Neuronal stem cell (in vitro differentiated cells): ENCODE data around the gene KIR3DL2.
"Not testable (repeated sequence)": the region's sequence is repeated elsewhere in the genome, so short reads cannot be mapped to it uniquely, and the experiment has no call there.

Experiments used
- DNase-seq: peaks from one replicate; pipeline ENCODE4 v3.0.0-alpha.2; 2013; ENCODE audit warnings: low spot score
- H2AFZ ChIP-seq: one replicate; pipeline ENCODE4 v1.6.1; 2013; ENCODE audit warnings: mild to moderate bottlenecking, low read length, inconsistent platforms
- H2AK5ac ChIP-seq: 2 replicates; pipeline ENCODE4 v1.6.1; 2013; ENCODE audit warnings: low read depth, mild to moderate bottlenecking, inconsistent platforms, low read length, moderate library complexity, mixed read lengths
- H2BK120ac ChIP-seq: 2 replicates; pipeline ENCODE4 v1.6.1; 2013; ENCODE audit warnings: low read depth, mild to moderate bottlenecking, inconsistent platforms, low read length, moderate library complexity, mixed read lengths
- H2BK12ac ChIP-seq: one replicate; pipeline ENCODE4 v1.6.1; 2013; ENCODE audit warnings: low read length, inconsistent platforms
- H2BK15ac ChIP-seq: 2 replicates; pipeline ENCODE4 v1.6.1; 2013; ENCODE audit warnings: mild to moderate bottlenecking, low read length, inconsistent platforms, mixed read lengths
- H2BK5ac ChIP-seq: one replicate; pipeline ENCODE4 v1.6.1; 2013; ENCODE audit warnings: inconsistent platforms, mild to moderate bottlenecking, low read length, moderate library complexity
- H3K14ac ChIP-seq: one replicate; pipeline ENCODE4 v1.6.1; 2013; ENCODE audit warnings: low read length, inconsistent platforms
- H3K18ac ChIP-seq: 2 replicates; pipeline ENCODE4 v1.6.1; 2013; ENCODE audit warnings: low read length, inconsistent platforms
- H3K23ac ChIP-seq: 2 replicates; pipeline ENCODE4 v1.6.1; 2013; ENCODE audit warnings: low read depth, mild to moderate bottlenecking, mixed read lengths, low read length, inconsistent platforms; ENCODE audit not compliant: poor library complexity
- H3K27ac ChIP-seq: replicated peaks from 3 replicates; pipeline ENCODE4 v1.5.1; 2013; ENCODE audit warnings: low read length, inconsistent platforms
- H3K27me3 ChIP-seq, 3 experiments: 2 replicates each; pipeline ENCODE4 v1.6.1; 2013; ENCODE audit warnings: low read length in 3 of 3, mild to moderate bottlenecking in 2 of 3, inconsistent platforms in 1 of 3, low read depth in 1 of 3, mixed read lengths in 1 of 3, moderate library complexity in 1 of 3; ENCODE audit not compliant: control insufficient read depth in 3 of 3, insufficient read depth in 3 of 3
- H3K36me3 ChIP-seq, 2 donors: replicated peaks in 1 of 2; 2 replicates each; pipeline ENCODE4 v1.6.1; 2013; ENCODE audit warnings: low read length in 2 of 2; ENCODE audit not compliant: control insufficient read depth in 2 of 2, insufficient read depth in 2 of 2
- H3K4ac ChIP-seq: 2 replicates; pipeline ENCODE4 v1.6.1; 2013; ENCODE audit warnings: inconsistent platforms, mild to moderate bottlenecking, low read length, moderate library complexity
- H3K4me1 ChIP-seq, 2 donors: 1 replicate in 1 of 2; 2 replicates in 1 of 2; pipeline ENCODE4 v1.6.1; 2013; ENCODE audit warnings: low read length in 2 of 2, low read depth in 1 of 2; ENCODE audit not compliant: control insufficient read depth in 2 of 2, insufficient read depth in 1 of 2
- H3K4me2 ChIP-seq: one replicate; pipeline ENCODE4 v1.6.1; 2013; ENCODE audit warnings: mild to moderate bottlenecking, low read length, inconsistent platforms; ENCODE audit not compliant: insufficient read depth, poor library complexity, severe bottlenecking
- H3K4me3 ChIP-seq, 2 donors: 2 replicates each; pipeline ENCODE4 v1.5.1; 2013; ENCODE audit warnings: low read length in 2 of 2, mild to moderate bottlenecking in 2 of 2, inconsistent platforms in 1 of 2, moderate library complexity in 1 of 2
- H3K79me1 ChIP-seq: one replicate; pipeline ENCODE4 v1.6.1; 2013; ENCODE audit warnings: low read depth, mild to moderate bottlenecking, inconsistent platforms, low read length, moderate library complexity
- H3K9ac ChIP-seq: one replicate; pipeline ENCODE4 v1.6.1; 2013; ENCODE audit warnings: mild to moderate bottlenecking, low read depth, low read length, inconsistent platforms; ENCODE audit not compliant: poor library complexity
- H3K9me3 ChIP-seq, 2 donors: replicated peaks in 1 of 2; 2 replicates each; pipeline versions ENCODE3 to v1.6.1; 2013; ENCODE audit warnings: low read length in 2 of 2, mild to moderate bottlenecking in 2 of 2, inconsistent platforms in 1 of 2, low read depth in 1 of 2, mixed read lengths in 1 of 2, moderate library complexity in 1 of 2; ENCODE audit not compliant: control insufficient read depth in 2 of 2, insufficient read depth in 1 of 2
- H4K8ac ChIP-seq: one replicate; pipeline ENCODE4 v1.6.1; 2013; ENCODE audit warnings: low read depth, mild to moderate bottlenecking, inconsistent platforms, low read length, moderate library complexity
- H4K91ac ChIP-seq: one replicate; pipeline ENCODE4 v1.6.1; 2013; ENCODE audit warnings: low read length, low read depth, mild to moderate bottlenecking, inconsistent platforms; ENCODE audit not compliant: poor library complexity
- WGBS, 2 donors: extraction: QIAGEN DNeasy Blood & Tissue Kit; methylation state at CpG; one replicate each; pipeline ENCODE4 v1.1.7; 2013; ENCODE audit warnings: missing lambda C conversion rate in 2 of 2, mixed read lengths in 1 of 2; ENCODE audit not compliant: insufficient read length in 2 of 2, insufficient replicate concordance in 1 of 2; ENCODE audit errors: extremely low coverage in 2 of 2; 5-methylcytosine and 5-hydroxymethylcytosine counted together

KIR3DL2 gene

DNA sequence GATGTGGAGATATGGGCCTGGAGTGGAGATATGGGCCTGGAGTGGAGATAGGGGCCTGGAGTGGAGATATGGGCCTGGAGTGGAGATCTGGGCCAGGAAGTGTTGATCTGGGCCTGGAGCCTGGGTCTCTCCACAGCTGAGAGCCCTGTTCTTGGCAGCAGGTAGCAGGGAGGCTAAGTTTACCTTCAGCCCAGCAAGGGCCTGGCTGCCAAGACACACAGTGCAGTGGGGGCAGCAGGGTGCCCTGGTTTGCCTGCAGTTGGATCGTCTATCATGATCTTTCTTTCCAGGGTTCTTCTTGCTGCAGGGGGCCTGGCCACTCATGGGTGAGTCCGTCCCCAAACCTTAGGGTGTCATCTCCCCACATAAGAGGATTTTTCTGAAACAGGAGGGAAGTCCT, 687 bp downstream of the KIR3DL2 start:
- WGBS, 2 donors, result no CpG with 5 or more reads among the region's 2 CpGs

DNA sequence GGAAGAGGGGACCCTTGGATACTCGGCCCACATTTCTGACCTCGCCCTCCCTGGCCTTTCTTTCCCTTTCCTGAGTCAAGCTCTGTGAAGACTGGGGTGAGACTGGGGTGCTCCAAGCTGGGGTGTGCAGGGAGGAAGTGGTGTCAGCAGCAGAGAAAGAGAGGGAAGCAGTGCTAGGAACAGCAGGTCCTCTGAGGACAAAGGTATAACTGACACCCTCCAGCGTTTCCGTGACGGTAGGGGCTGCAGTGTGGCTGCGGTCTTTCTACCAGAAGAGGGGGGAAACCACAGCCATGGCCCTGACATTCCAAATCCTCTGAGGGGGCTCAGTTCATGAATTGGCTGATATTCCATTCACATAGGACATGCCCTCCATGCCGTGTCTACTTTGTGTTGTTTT, 1.1 kb downstream of the KIR3DL2 start:
- no peak overlapping the region for H3K4ac ChIP-seq
- H3K18ac ChIP-seq, result no peak overlapping the region
- no peak overlapping the region for H2BK12ac ChIP-seq
- H3K14ac ChIP-seq, result no peak overlapping the region
- no peak overlapping the region for H3K4me3 ChIP-seq
- H4K8ac ChIP-seq, result no peak overlapping the region
- no peak overlapping the region for H3K4me2 ChIP-seq
- H3K4me1 ChIP-seq, result no peaks in the 10 kb centered on the region
- H2BK120ac ChIP-seq, result no peak overlapping the region
- WGBS, 2 donors, result no CpG with 5 or more reads among the region's 7 CpGs
- peaks cover 0 to 8% (median 0%) of the 10 kb centered on the region in 3 experiments for H3K27me3 ChIP-seq
- no peak overlapping the region for H3K23ac ChIP-seq
- H2AK5ac ChIP-seq, result no peak overlapping the region
- no peaks in the 10 kb centered on the region for H3K79me1 ChIP-seq
- no peak overlapping the region for H3K27ac ChIP-seq
- no peak overlapping the region for H4K91ac ChIP-seq
- H2AFZ ChIP-seq, result no peak overlapping the region
- DNase-seq, result no peak
- no peak overlapping the region for H3K9ac ChIP-seq
- peaks cover 0 to 10% of the 10 kb centered on the region in 2 donors for H3K9me3 ChIP-seq
- H2BK5ac ChIP-seq, result no peak overlapping the region
- H3K36me3 ChIP-seq, result no peaks in the 10 kb centered on the region
- H2BK15ac ChIP-seq, result no peak overlapping the region

More for the DNA sequence above, 687 bp downstream of the KIR3DL2 start:
- DNase-seq, result no peak
- Histone ChIP-seq H3K4me2 (no peak overlapping the region), H3K4ac (no peak overlapping the region), H3K79me1 (no peaks in the 10 kb centered on the region), H2BK12ac (no peak overlapping the region), H3K27me3 (peaks cover 0 to 8% (median 0%) of the 10 kb centered on the region in 3 experiments), H3K14ac (no peak overlapping the region), H2AFZ (no peak overlapping the region), H3K9ac (no peak overlapping the region), H3K18ac (no peak overlapping the region), H3K27ac (no peak overlapping the region), H4K91ac (no peak overlapping the region), H4K8ac (no peak overlapping the region), H2BK5ac (no peak overlapping the region), H3K4me3 (no peak overlapping the region), H3K9me3 (peaks cover 0 to 10% of the 10 kb centered on the region in 2 donors), H2BK120ac (no peak overlapping the region), H2BK15ac (no peak overlapping the region), H2AK5ac (no peak overlapping the region), H3K23ac (no peak overlapping the region), H3K36me3 (no peaks in the 10 kb centered on the region), H3K4me1 (no peaks in the 10 kb centered on the region)

DNA sequence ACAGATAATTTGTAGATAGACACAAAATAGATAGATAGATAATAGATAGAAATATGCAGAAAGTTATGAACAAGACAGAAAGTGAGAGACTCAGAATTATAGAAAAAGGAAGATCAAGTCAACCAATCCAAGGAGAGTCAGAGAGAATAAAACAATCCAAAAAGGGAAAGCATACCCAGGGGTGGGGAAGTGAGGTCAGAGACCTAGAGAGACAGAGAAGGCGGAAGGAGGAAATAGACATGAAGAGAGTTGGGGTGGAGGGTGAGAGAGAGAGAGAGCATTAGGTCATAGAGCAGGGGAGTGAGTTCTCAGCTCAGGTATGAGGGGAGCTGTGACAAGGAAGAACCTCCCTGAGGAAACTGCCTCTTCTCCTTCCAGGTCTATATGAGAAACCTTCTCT, 5.0 kb downstream of the KIR3DL2 start:
- H2AK5ac ChIP-seq, H2BK120ac ChIP-seq, H3K9ac ChIP-seq, H4K8ac ChIP-seq, H3K27me3 ChIP-seq, H3K4me3 ChIP-seq, H2BK12ac ChIP-seq, H2AFZ ChIP-seq, H3K18ac ChIP-seq, H2BK15ac ChIP-seq, H3K14ac ChIP-seq, H2BK5ac ChIP-seq, H3K4me1 ChIP-seq, H3K79me1 ChIP-seq, H3K27ac ChIP-seq, H4K91ac ChIP-seq, H3K4me2 ChIP-seq, H3K36me3 ChIP-seq, H3K23ac ChIP-seq, H3K4ac ChIP-seq, DNase-seq: not testable (repeated sequence)
- WGBS, 2 donors, result no CpG with 5 or more reads among the region's 1 CpG
- H3K9me3 ChIP-seq, result peaks cover 0 to 11% of the 10 kb centered on the region in 2 donors

DNA sequence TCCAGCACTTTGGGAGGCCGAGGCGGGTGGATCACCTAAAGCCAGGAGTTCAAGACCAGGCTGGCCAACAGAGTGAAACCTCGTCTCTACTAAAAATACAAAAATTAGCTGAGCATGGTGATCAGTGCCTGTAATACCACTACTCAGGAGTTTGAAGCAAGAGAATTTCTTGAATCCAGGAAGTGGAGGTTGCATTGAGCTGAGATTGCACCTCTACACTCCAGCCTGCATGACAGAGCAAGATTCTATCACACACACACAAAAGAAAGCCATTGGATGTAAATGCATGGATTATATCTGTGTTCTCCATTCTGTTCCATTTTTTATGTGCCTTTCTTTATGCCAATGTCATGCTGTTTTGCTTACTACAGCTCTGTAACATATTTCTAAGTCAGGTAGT, 8.2 kb downstream of the KIR3DL2 start:
- not testable (repeated sequence) for H3K27ac ChIP-seq, H3K4me2 ChIP-seq, DNase-seq, H3K9ac ChIP-seq, H4K91ac ChIP-seq, H3K14ac ChIP-seq, H3K27me3 ChIP-seq, H3K36me3 ChIP-seq, H2BK15ac ChIP-seq, H3K23ac ChIP-seq, H2AFZ ChIP-seq, H2BK12ac ChIP-seq, H4K8ac ChIP-seq, H3K4ac ChIP-seq, H2BK120ac ChIP-seq, H2BK5ac ChIP-seq, H3K18ac ChIP-seq, H3K79me1 ChIP-seq, H3K4me3 ChIP-seq, H3K4me1 ChIP-seq, H3K9me3 ChIP-seq, H2AK5ac ChIP-seq
- no CpG with 5 or more reads among the region's 3 CpGs for WGBS, 2 donors
